Measurements from ENCODE around the gene PXYLP1.
"Not testable (repeated sequence)": the region's sequence is repeated elsewhere in the genome, so short reads cannot be mapped to it uniquely, and the experiment has no call there.

The PXYLP1 gene

GRCh38 chr3:141291559-141292355, 60.1 kb downstream of the PXYLP1 start:
- no peak for DNase-seq (ENCODE audit: low read depth in 2 of 2, low spot score in 1 of 2)

DNA sequence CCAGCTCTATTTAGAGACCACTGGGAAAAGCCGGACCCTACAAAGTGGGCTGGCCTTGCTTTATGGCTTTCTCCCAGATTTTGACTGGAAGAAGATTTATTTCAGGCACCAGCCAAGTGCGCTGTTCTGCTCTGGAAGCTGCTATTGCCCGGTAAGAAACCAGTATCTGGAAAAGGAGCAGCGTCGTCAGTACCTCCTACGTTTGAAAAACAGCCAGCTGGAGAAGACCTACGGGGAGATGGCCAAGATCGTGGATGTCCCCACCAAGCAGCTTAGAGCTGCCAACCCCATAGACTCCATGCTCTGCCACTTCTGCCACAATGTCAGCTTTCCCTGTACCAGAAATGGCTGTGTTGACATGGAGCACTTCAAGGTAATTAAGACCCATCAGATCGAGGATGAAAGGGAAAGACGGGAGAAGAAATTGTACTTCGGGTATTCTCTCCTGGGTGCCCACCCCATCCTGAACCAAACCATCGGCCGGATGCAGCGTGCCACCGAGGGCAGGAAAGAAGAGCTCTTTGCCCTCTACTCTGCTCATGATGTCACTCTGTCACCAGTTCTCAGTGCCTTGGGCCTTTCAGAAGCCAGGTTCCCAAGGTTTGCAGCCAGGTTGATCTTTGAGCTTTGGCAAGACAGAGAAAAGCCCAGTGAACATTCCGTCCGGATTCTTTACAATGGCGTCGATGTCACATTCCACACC, 60.9 kb downstream of the PXYLP1 start:
- DNase-seq (ENCODE audit: low read depth in 2 of 2, low spot score in 1 of 2) = no peak

DNA sequence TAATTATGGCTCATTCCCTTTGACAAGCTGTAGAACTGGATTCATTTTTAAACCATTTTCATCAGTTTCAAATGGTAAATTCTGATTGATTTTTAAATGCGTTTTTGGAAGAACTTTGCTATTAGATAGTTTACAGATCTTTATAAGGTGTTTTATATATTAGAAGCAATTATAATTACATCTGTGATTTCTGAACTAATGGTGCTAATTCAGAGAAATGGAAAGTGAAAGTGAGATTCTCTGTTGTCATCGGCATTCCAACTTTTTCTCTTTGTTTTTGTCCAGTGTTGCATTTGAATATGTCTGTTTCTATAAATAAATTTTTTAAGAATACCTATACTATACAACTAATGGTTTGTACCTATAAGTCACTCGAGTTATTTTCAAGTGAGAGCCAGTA, 62.7 kb downstream of the PXYLP1 start:
- no peak for DNase-seq (ENCODE audit: low read depth in 2 of 2, low spot score in 1 of 2)

DNA sequence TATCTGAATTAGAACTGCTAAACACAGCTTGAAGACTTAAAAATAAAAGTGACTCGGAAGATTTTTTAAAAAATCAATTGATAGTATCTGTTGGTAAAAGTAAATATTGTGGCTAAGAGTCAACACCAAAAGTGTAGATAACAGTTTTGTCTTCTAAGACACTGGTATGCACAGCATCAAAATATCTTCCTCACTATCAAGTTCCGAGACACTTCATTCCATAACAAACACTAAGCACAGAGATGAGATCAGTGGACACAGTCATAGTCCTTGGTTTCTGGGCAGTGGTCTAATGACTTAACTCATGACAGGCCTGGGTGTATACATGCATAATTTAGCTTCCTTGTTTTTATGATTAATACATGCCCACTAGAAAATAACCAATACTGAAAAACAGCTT, 63.2 kb downstream of the PXYLP1 start:
- no peak for DNase-seq (ENCODE audit: low read depth in 2 of 2, low spot score in 1 of 2)

DNA sequence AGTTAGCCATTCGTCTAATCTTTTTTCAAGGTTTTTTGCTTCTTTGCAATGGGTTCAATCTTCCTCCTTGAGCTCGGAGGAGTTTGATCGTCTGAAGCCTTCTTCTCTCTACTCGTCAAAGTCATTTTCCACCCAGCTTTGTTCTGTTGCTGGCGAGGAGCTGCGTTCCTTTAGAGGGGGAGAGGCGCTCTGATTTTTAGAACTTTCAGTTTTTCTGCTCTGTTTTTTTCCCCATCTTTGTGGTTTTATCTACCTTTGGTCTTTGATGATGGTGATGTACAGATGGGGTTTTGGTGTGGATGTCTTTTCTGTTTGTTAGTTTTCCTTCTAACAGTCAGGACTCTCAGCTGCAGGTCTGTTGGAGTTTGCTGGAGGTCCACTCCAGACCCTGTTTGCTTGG, 68.8 kb downstream of the PXYLP1 start:
- not testable (repeated sequence) for DNase-seq (ENCODE audit: low read depth in 2 of 2, low spot score in 1 of 2)

- DNase-seq (ENCODE audit: low read depth in 2 of 2, low spot score in 1 of 2) = no peak
Observed at GRCh38 chr3:141302364-141303141, 70.9 kb downstream of the PXYLP1 start.

DNA sequence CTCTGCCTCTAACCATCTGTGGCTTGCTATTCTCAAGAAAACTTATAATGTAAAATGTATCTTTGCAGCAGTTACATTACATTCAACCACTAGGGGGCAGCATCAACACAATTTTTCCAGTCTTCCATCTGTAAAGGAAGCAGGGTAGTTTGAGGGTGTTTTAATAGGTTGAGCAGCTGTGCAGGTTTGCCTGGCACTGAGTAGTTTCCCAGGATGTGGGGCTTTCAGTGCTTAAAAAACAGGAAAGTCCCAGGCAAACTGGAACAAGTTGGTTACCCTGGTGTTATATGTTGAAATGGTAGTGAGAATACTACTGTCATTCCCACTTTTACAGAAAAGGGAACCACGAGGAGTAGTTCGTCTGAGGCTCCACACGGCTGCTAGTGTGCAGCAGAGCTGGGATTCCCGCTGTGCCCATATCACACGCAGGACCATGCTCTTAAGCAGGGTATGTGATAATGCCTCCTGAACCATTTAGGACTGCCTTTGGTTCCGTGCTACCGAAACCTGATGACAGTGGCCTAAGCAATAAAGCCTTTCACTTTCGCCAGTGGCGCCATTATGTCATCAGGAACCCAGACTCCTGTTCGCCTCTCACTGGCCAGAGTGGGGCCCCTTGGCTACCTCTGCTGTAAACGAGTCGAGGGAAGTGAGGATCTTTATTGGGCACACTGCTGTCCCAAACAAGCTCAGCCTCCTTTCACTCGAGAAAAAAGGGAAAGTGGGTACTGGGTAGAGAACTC, 72.0 kb downstream of the PXYLP1 start:
- peak in 1 of 2 donors; percentile 45 for DNase-seq (ENCODE audit: low read depth in 2 of 2, low spot score in 1 of 2)

GRCh38 chr3:141305436-141305835, 73.8 kb downstream of the PXYLP1 start:
- no peak for DNase-seq (ENCODE audit: low read depth in 2 of 2, low spot score in 1 of 2)

- DNase-seq (ENCODE audit: low read depth in 2 of 2, low spot score in 1 of 2) = no peak
Observed at GRCh38 chr3:141306276-141306675, 74.7 kb downstream of the PXYLP1 start.

- DNase-seq (ENCODE audit: low read depth in 2 of 2, low spot score in 1 of 2) = no peak
Observed at GRCh38 chr3:141306922-141307321, 75.3 kb downstream of the PXYLP1 start.

- DNase-seq (ENCODE audit: low read depth in 2 of 2, low spot score in 1 of 2) = no peak
Observed at GRCh38 chr3:141307351-141308059, 75.9 kb downstream of the PXYLP1 start.

- DNase-seq (ENCODE audit: low read depth in 2 of 2, low spot score in 1 of 2) = no peak
Observed at GRCh38 chr3:141308588-141309218, 77.1 kb downstream of the PXYLP1 start.

GRCh38 chr3:141311170-141311495, 79.5 kb downstream of the PXYLP1 start:
- DNase-seq (ENCODE audit: low read depth in 2 of 2, low spot score in 1 of 2) = no peak

- DNase-seq (ENCODE audit: low read depth in 2 of 2, low spot score in 1 of 2) = peak; percentile 96 to 98
Observed at GRCh38 chr3:141311496-141312353, 80.1 kb downstream of the PXYLP1 start.

DNA sequence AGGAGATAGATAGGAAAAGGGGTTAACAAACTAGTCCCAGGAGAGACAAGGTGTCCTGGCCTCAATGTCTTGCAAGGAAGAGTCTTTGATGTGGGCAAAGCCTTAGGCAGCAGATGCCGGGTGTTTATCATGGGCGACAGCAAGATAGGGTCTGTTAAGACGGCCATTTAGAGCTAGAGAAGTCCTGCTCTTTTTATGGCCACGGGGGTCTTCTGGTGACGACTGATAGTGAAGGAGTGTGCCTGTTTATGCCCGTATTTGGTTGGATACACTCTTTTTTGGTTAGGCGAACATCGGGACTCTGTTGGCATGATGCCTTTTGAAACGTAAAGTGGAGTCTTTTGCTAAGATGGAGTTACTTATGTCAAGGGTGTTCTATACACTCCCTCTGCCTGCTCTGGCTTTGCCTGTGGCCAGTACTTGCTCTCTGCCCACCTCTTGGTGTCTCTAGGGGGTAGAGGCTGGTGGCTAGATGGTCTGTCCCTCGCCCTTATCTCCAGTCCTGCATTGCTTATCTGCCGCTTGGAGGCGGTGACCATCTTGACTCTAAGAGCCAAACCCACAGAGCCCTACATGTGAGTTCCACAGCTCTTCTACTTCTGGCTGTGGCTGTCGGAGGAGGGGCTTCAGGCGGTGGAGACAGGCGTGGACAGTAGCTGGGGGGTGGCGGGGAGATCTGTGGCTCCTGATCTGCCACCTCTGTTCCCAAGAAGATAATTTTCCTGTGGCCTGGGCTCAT, 80.9 kb downstream of the PXYLP1 start:
- DNase-seq (ENCODE audit: low read depth in 2 of 2, low spot score in 1 of 2) = no peak

DNA sequence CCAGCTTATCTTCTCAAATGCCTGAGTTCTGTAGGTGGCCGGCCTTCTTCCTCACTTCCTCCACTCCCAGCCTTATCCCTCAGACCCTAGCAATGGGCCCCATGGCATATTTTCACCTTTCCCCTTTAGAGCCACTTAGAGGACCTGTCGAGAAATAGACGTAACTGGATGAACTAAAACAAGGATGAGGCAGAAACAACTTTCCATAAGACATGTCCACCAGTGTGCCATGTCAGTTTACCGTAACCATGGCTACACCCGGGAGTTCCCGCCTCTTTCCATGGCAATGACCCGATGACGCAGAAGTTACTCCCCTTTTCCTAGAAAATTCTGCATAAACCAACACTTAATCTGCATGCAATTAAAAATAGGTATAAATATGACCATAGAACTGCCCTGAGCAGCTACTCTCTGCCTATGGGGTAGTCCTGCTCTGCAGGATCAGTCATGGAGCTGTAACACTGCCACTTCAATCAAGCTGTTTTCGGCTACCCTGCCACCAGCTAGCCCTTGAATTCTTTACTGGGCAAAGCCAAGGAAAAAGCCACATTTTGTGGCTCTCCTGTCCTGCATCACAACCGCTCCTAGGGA, 81.6 kb downstream of the PXYLP1 start:
- DNase-seq (ENCODE audit: low read depth in 2 of 2, low spot score in 1 of 2) = no peak

DNA sequence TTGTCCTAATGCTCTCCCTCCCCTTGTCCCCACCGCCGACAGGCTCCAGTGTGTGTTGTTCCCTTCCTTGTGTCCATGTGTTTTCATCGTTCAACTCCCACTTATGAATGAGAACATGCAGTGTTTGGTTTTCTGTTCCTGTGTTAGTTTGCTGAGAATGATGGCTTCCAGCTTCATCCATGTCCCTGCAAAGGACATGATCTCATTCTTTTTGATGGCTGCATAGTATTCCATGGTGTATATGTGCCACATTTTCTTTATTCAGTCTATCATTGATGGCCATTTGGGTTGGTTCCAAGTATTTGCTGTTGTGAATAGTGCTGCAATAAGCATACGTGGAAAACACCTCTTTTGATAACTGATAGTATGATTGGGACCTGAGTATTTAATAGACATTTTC, 82.8 kb downstream of the PXYLP1 start:
- DNase-seq (ENCODE audit: low read depth in 2 of 2, low spot score in 1 of 2) = not testable (repeated sequence)

DNA sequence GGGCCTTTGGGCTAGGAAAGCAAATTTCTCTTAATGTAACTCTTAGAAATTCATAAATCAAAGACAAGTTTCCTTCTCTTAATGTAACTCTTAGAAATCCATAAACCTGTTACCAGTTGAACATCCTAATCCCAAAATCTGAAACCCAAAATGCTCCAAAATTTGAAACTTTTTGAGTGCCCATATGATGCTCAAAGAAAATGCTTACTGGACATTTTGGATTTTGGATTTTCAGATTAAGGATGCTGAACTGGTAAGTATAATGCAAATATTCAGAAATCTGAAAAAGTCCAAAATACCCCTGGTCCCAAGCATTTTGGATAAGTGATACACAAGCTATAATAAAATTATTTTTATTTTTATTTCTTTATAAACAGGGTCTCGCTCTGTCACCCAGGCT, 85.2 kb downstream of the PXYLP1 start:
- no peak for DNase-seq (ENCODE audit: low read depth in 2 of 2, low spot score in 1 of 2)
